HG03066 (cell line): ENCODE data around the gene DHX34.

ENCODE experiments used
- ATAC-seq: cut with Tn5 transposase; IDR thresholded peaks from one replicate; pipeline ENCODE4 v1.9.1; 2021; ENCODE audit warnings: low read depth; ENCODE audit not compliant: unreplicated experiment

DHX34 gene

GRCh38 chr19:47413941-47414340 lies 64.8 kb downstream of the DHX34 start:
- ATAC-seq, result no peak

- ATAC-seq, result no peak
Measured at GRCh38 chr19:47414469-47414868, 65.4 kb downstream of the DHX34 start.

GRCh38 chr19:47415953-47416642 lies 67.0 kb downstream of the DHX34 start:
- ATAC-seq, result no peak

GRCh38 chr19:47416643-47416985 lies 67.5 kb downstream of the DHX34 start:
- ATAC-seq, result no peak

GRCh38 chr19:47417107-47417745 lies 68.1 kb downstream of the DHX34 start:
- no peak for ATAC-seq

GRCh38 chr19:47417746-47418691 lies 68.9 kb downstream of the DHX34 start:
- ATAC-seq, result no peak

- ATAC-seq, result no peak
Measured at GRCh38 chr19:47418692-47419029, 69.5 kb downstream of the DHX34 start.

- no peak for ATAC-seq
Measured at GRCh38 chr19:47419030-47419783, 70.1 kb downstream of the DHX34 start, which contains the start of gene MEIS3. Gene MEIS3, minus strand, starts transcription at chr19:47419527. Its CDS starts 446 bp downstream, at chr19:47419081.

GRCh38 chr19:47419789-47420188 lies 70.7 kb downstream of the DHX34 start:
- ATAC-seq, result no peak

- no peak for ATAC-seq
Measured at GRCh38 chr19:47421244-47421786, 72.2 kb downstream of the DHX34 start.

- ATAC-seq, result no peak
Measured at GRCh38 chr19:47421844-47422395, 72.8 kb downstream of the DHX34 start.

- no peak for ATAC-seq
Measured at GRCh38 chr19:47422417-47423163, 73.5 kb downstream of the DHX34 start.

- ATAC-seq, result no peak
Measured at GRCh38 chr19:47423203-47423882, 74.2 kb downstream of the DHX34 start.

- ATAC-seq, result no peak
Measured at GRCh38 chr19:47427241-47428176, 78.4 kb downstream of the DHX34 start.

- no peak for ATAC-seq
Measured at GRCh38 chr19:47428177-47428894, 79.2 kb downstream of the DHX34 start.

- no peak for ATAC-seq
Measured at GRCh38 chr19:47429140-47429793, 80.2 kb downstream of the DHX34 start.
